Endothelial cell of umbilical vein (primary cell): ENCODE results near the gene BCAS2. TPM values are rescaled to one million over a fixed set of nuclear protein-coding genes. Genes with fewer than 3 reads are reported as not detected.

ENCODE experiments used
- BruUV-seq: library from RNA; stranded (reverse); fragments of 400-500 nt; replicated peaks from 2 replicates; lab custom pipeline; 2021; lab: Mats Ljungman, UMichigan
- CTCF ChIA-PET: fragments of 300-600, 350-600 bp; sonication (Branson Sonifier 250); formaldehyde crosslinking; loops from one replicate; lab custom pipeline; 2021; ENCODE audit warnings: antibody characterized with exemption, inconsistent platforms; lab: Charles Lee
- POLR2A ChIA-PET: fragments of 300-600, 350-600 bp; sonication (Branson Sonifier 250); formaldehyde crosslinking; loops from one replicate; lab custom pipeline; 2021; ENCODE audit warnings: antibody characterized with exemption, inconsistent platforms; lab: Charles Lee
- DNase-seq: peaks from one replicate; pipeline ENCODE4 v3.0.0-alpha.2; 2011; ENCODE audit warnings: low read depth, low spot score
- FAIRE-seq: peaks from 2 replicates; lab custom pipeline; 2011; peaks lifted over from hg19 to GRCh38; lab: Jason Lieb, UNC
- H2AFZ ChIP-seq: 2 replicates; pipeline ENCODE4 v1.6.0; 2012; ENCODE audit warnings: low read depth, low read length, control low read depth, inconsistent platforms
- H3K27ac ChIP-seq: 2 replicates; pipeline ENCODE4 v1.5.1; 2011; ENCODE audit warnings: low read depth, mild to moderate bottlenecking, control low read depth, low read length, moderate library complexity; ENCODE audit not compliant: insufficient read depth
- H3K27me3 ChIP-seq, 2 experiments: 2 replicates each; pipeline versions ENCODE4 v1.6.0 to v1.6.1; 2011; ENCODE audit warnings: low read length in 2 of 2, mixed read lengths in 1 of 2; ENCODE audit not compliant: control insufficient read depth in 2 of 2, insufficient read depth in 2 of 2
- H3K36me3 ChIP-seq, 2 experiments: 2 replicates in 1 of 2; 3 replicates in 1 of 2; pipeline ENCODE4 v1.5.1; 2011; ENCODE audit warnings: low read length in 2 of 2, mild to moderate bottlenecking in 1 of 2, moderate library complexity in 1 of 2; ENCODE audit not compliant: control insufficient read depth in 2 of 2, insufficient read depth in 2 of 2; ENCODE audit errors: extremely low read depth in 1 of 2
- H3K4me1 ChIP-seq: 3 replicates; pipeline ENCODE4 v1.5.1; 2011; ENCODE audit warnings: mild to moderate bottlenecking, low read length; ENCODE audit not compliant: control insufficient read depth, insufficient read depth; ENCODE audit errors: extremely low read depth
- H3K4me2 ChIP-seq: 2 replicates; pipeline ENCODE4 v1.6.1; 2011; ENCODE audit warnings: low read length, control low read depth, mixed read lengths; ENCODE audit not compliant: insufficient read depth
- H3K4me3 ChIP-seq, 3 experiments: fragments of 200-600 bp in 1 of 3; sonication (generic), shearing (Covaris generic) in 1 of 3; replicated peaks in 1 of 3; 2 replicates each; pipeline ENCODE4 v1.5.1; 2011 to 2016; ENCODE audit warnings: control low read depth in 3 of 3, low read length in 3 of 3, mild to moderate bottlenecking in 2 of 3, inconsistent platforms in 1 of 3, low read depth in 1 of 3, moderate library complexity in 1 of 3; ENCODE audit not compliant: insufficient read depth in 1 of 3
- H3K79me2 ChIP-seq: 2 replicates; pipeline ENCODE4 v1.6.0; 2012; ENCODE audit warnings: low read length, inconsistent platforms; ENCODE audit not compliant: control insufficient read depth, insufficient read depth
- H3K9ac ChIP-seq: replicated peaks from 2 replicates; pipeline ENCODE3; 2011; ENCODE audit warnings: low read length, control low read depth; ENCODE audit not compliant: insufficient read depth; ENCODE audit errors: extremely low read depth
- H3K9me1 ChIP-seq: replicated peaks from 3 replicates; pipeline ENCODE4 v1.6.0; 2011; ENCODE audit warnings: mild to moderate bottlenecking, low read length; ENCODE audit not compliant: control insufficient read depth, insufficient read depth; ENCODE audit errors: extremely low read depth
- H3K9me3 ChIP-seq: replicated peaks from 2 replicates; pipeline ENCODE4 v1.5.1; 2012; ENCODE audit warnings: low read length, inconsistent platforms; ENCODE audit not compliant: control insufficient read depth, insufficient read depth
- H4K20me1 ChIP-seq: replicated peaks from 2 replicates; pipeline ENCODE3; 2011; ENCODE audit warnings: mild to moderate bottlenecking, low read length; ENCODE audit not compliant: control insufficient read depth, insufficient read depth; ENCODE audit errors: extremely low read depth
- EZH2 ChIP-seq: IDR thresholded peaks from 2 replicates; pipeline ENCODE4 v1.6.1; 2012; ENCODE audit warnings: borderline replicate concordance, low read depth, mild to moderate bottlenecking, moderate library complexity, low read length, inconsistent platforms; ENCODE audit not compliant: severe bottlenecking
- FOS ChIP-seq: IDR thresholded peaks from 2 replicates; pipeline ENCODE4 v1.6.1; 2011; ENCODE audit warnings: mild to moderate bottlenecking, low read length, moderate library complexity, borderline replicate concordance; ENCODE audit not compliant: insufficient read depth
- GATA2 ChIP-seq: IDR thresholded peaks from 2 replicates; pipeline ENCODE4 v1.7.0; 2011; ENCODE audit warnings: low read depth, mild to moderate bottlenecking, moderate library complexity, mixed read lengths, low read length; ENCODE audit not compliant: insufficient read length, insufficient read depth
- JUN ChIP-seq: IDR thresholded peaks from 2 replicates; pipeline ENCODE4 v1.6.1; 2011; ENCODE audit warnings: borderline replicate concordance, low read depth; ENCODE audit not compliant: insufficient read length, insufficient read depth
- MYC ChIP-seq: IDR thresholded peaks from one replicate; pipeline ENCODE4 v1.6.1; 2011; ENCODE audit warnings: mild to moderate bottlenecking, low read depth, low read length
- POLR2A ChIP-seq: IDR thresholded peaks from 2 replicates; pipeline ENCODE4 v1.6.1; 2012; ENCODE audit warnings: low read depth, mild to moderate bottlenecking, control low read depth, low read length
- POLR2AphosphoS5 ChIP-seq: IDR thresholded peaks from 2 replicates; pipeline ENCODE4 v1.6.1; 2012; ENCODE audit warnings: low read depth, mild to moderate bottlenecking, control low read depth, low read length, moderate library complexity; ENCODE audit not compliant: insufficient read depth
- dilution Hi-C: fragments of 300-500 bp; cut with MboI; formaldehyde crosslinking; loops from one replicate; pipeline ENCODE4 v1.15.0; 2019; ENCODE audit warnings: low sequenced_read_pairs; ENCODE audit not compliant: extremely low pct_ligation_motif_present
- intact Hi-C: fragments of 100-400 bp; cut with micrococcal nuclease; formaldehyde crosslinking; loops from one replicate; pipeline ENCODE4 v1.10.0; 2022
- polyA plus RNA-seq, 4 experiments: library from polyadenylated mRNA; depleted of rRNA in 3 of 4; stranded (reverse) in 3 of 4; unstranded in 1 of 4; fragments of >200 nt; gene quantifications; 2 replicates each; pipeline versions ENCODE4 v1.2.1 to v1.2.3, GENCODE V29; 2011 to 2012; ENCODE audit warnings: missing spikeins in 1 of 4
- total RNA-seq: library from RNA; stranded (reverse); gene quantifications from 2 replicates; pipeline ENCODE4 v1.2.3, GENCODE V29; 2021
- TF ChIP-seq, protein P1 (sequence below): IDR thresholded peaks from 2 replicates; pipeline ENCODE4 v1.6.1; 2011; ENCODE audit not compliant: insufficient read depth, insufficient read length
- TF ChIP-seq, protein P2 (sequence below), 2 donors: IDR thresholded peaks; 1 replicate in 1 of 2; 2 replicates in 1 of 2; pipeline ENCODE4 v1.5.1; 2011; ENCODE audit warnings: low read length in 2 of 2, mild to moderate bottlenecking in 2 of 2, moderate library complexity in 2 of 2, control low read depth in 1 of 2, inconsistent platforms in 1 of 2, low read depth in 1 of 2; ENCODE audit not compliant: insufficient read depth in 1 of 2; ENCODE audit errors: extremely low read depth in 1 of 2

BCAS2 gene
- total and polyA plus RNA-seq, 2 donors (not counting 3 experiments of a cell fraction or from before 2014, with no cell fraction given) = 12.5 to 43.5 TPM

DNA sequence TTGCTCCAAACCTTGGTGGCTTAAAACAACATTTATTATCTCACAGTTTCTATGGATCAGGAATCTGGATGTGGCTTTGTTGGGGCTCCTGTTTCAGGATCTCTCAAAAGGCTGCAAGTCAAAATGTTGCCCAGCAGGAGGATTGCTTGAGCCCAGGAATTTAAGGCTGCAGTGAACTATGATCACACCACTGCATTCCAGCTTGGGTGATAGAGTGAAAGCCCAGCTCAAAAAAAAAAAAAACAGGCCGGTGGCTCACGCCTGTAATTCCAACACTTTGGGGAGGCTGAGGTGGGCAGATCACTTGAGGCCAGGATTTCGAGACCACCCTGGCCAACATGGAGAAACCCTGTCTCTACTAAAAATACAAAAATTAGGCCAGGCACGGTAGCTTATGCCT lies 30.0 kb downstream of the BCAS2 start:
- DNase-seq (no peak), FAIRE-seq (no peak)
- no peaks in the 10 kb centered on the region for H4K20me1 ChIP-seq
- ChIA-PET POLR2A (no interaction called here), CTCF (interaction anchor here (1.2 kb wide), 1 partner anchor 13 kb away, joined by 4 read pairs; no protein-coding TSS in a partner anchor)
- no peak overlapping the region for H3K9ac ChIP-seq
- H3K27me3 ChIP-seq = no peaks in the 10 kb centered on the region
- H3K27ac ChIP-seq = no peak overlapping the region
- H3K36me3 ChIP-seq = no peaks in the 10 kb centered on the region
- intact Hi-C loops = no loop called here
- H3K4me3 ChIP-seq = no peak overlapping the region
- H3K4me1 ChIP-seq = no peaks in the 10 kb centered on the region
- H3K79me2 ChIP-seq = no peaks in the 10 kb centered on the region
- BruUV-seq = no TSS peak
- no peak overlapping the region for H2AFZ ChIP-seq
- no peak overlapping the region for H3K4me2 ChIP-seq
- dilution Hi-C loops = no loop called here
- TF ChIP-seq EZH2 = no peak
- no peak for TF ChIP-seq MYC
- TF ChIP-seq, protein P1, sequence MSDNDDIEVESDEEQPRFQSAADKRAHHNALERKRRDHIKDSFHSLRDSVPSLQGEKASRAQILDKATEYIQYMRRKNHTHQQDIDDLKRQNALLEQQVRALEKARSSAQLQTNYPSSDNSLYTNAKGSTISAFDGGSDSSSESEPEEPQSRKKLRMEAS = no peak
- TF ChIP-seq, protein P2, sequence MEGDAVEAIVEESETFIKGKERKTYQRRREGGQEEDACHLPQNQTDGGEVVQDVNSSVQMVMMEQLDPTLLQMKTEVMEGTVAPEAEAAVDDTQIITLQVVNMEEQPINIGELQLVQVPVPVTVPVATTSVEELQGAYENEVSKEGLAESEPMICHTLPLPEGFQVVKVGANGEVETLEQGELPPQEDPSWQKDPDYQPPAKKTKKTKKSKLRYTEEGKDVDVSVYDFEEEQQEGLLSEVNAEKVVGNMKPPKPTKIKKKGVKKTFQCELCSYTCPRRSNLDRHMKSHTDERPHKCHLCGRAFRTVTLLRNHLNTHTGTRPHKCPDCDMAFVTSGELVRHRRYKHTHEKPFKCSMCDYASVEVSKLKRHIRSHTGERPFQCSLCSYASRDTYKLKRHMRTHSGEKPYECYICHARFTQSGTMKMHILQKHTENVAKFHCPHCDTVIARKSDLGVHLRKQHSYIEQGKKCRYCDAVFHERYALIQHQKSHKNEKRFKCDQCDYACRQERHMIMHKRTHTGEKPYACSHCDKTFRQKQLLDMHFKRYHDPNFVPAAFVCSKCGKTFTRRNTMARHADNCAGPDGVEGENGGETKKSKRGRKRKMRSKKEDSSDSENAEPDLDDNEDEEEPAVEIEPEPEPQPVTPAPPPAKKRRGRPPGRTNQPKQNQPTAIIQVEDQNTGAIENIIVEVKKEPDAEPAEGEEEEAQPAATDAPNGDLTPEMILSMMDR (IDR thresholded peaks at IDR 0.05; ENCODE audit: extremely low read depth in 1 of 2, insufficient read depth in 1 of 2, low read depth in 1 of 2, low read length in 2 of 2) = no peak
- TF ChIP-seq POLR2A = no peak
- TF ChIP-seq GATA2 = no peak
- TF ChIP-seq JUN = no peak
- TF ChIP-seq POLR2AphosphoS5 = no peak
- TF ChIP-seq FOS = no peak
- H3K9me3 ChIP-seq = no peaks in the 10 kb centered on the region
- no peaks in the 10 kb centered on the region for H3K9me1 ChIP-seq
